ENCODE results near the gene PRDX5.

GRCh38 chr11:64338716-64339115 is 20.8 kb downstream of the PRDX5 start:
- TF ChIP-seq, protein P1, sequence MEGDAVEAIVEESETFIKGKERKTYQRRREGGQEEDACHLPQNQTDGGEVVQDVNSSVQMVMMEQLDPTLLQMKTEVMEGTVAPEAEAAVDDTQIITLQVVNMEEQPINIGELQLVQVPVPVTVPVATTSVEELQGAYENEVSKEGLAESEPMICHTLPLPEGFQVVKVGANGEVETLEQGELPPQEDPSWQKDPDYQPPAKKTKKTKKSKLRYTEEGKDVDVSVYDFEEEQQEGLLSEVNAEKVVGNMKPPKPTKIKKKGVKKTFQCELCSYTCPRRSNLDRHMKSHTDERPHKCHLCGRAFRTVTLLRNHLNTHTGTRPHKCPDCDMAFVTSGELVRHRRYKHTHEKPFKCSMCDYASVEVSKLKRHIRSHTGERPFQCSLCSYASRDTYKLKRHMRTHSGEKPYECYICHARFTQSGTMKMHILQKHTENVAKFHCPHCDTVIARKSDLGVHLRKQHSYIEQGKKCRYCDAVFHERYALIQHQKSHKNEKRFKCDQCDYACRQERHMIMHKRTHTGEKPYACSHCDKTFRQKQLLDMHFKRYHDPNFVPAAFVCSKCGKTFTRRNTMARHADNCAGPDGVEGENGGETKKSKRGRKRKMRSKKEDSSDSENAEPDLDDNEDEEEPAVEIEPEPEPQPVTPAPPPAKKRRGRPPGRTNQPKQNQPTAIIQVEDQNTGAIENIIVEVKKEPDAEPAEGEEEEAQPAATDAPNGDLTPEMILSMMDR (IDR thresholded peaks at IDR 0.05), result no peak
- TF ChIP-seq POLR2A (IDR thresholded peaks at IDR 0.05), result no peak

Measured in uterus (tissue), 2 donors.